Central memory CD4-positive, alpha-beta T cell (primary cell): ENCODE results near the gene PLEKHA8.

Experiments used
- DNase-seq: peaks from one replicate; pipeline ENCODE4 v3.0.0; 2022

The PLEKHA8 gene

GRCh38 chr7:30171766-30172447, 143.7 kb downstream of the PLEKHA8 start:
- DNase-seq: no peak

GRCh38 chr7:30172451-30172850, 144.2 kb downstream of the PLEKHA8 start:
- DNase-seq: no peak

GRCh38 chr7:30173058-30173897, 145.1 kb downstream of the PLEKHA8 start:
- DNase-seq: no peak

GRCh38 chr7:30175180-30175579, 147.0 kb downstream of the PLEKHA8 start:
- DNase-seq: no peak

GRCh38 chr7:30175636-30176147, 147.5 kb downstream of the PLEKHA8 start:
- no peak for DNase-seq

GRCh38 chr7:30176463-30177109, 148.4 kb downstream of the PLEKHA8 start:
- no peak for DNase-seq

- no peak for DNase-seq
These were observed 149.0 kb downstream of the PLEKHA8 start for GRCh38 chr7:30177186-30177585.

- no peak for DNase-seq
These were observed 149.8 kb downstream of the PLEKHA8 start for GRCh38 chr7:30177965-30178364.

- no peak for DNase-seq
These were observed 150.7 kb downstream of the PLEKHA8 start for GRCh38 chr7:30178748-30179436.
